Heart right ventricle (tissue), 16 donors: ENCODE measurements around the gene ELMO1. TPM values are rescaled to one million over a fixed set of nuclear protein-coding genes. Genes with fewer than 3 reads are reported as not detected.

ENCODE experiments used
- ATAC-seq, 8 donors: fragments of 200-7000 bp; cut with Tn5 transposase; one replicate each; pipeline ENCODE4 v1.9.1; 2020; ENCODE audit warnings: mild to moderate bottlenecking in 8 of 8, moderate library complexity in 8 of 8, moderate number of reproducible peaks in 1 of 8
- DNase-seq, 2 donors: peaks; one replicate each; pipeline ENCODE4 v3.0.0-alpha.2; 2020
- H3K27ac ChIP-seq, 10 donors: fragments of 200-600 bp; sonication (generic) in 2 of 10; one replicate each; pipeline versions ENCODE4 v1.5.0 to v1.8.0; 2020 to 2022; ENCODE audit warnings: mild to moderate bottlenecking in 3 of 10
- H3K27me3 ChIP-seq, 7 donors: fragments of 200-600 bp; one replicate each; pipeline ENCODE4 v1.8.0; 2021 to 2022; ENCODE audit warnings: mild to moderate bottlenecking in 2 of 7
- H3K36me3 ChIP-seq, 9 donors: fragments of 200-600 bp; sonication (generic) in 1 of 9; one replicate each; pipeline versions ENCODE4 v1.5.0 to v1.8.0; 2020 to 2022; ENCODE audit warnings: mild to moderate bottlenecking in 2 of 9
- H3K4me1 ChIP-seq, 9 donors: fragments of 200-600 bp; sonication (generic) in 1 of 9; one replicate each; pipeline versions ENCODE4 v1.5.0 to v1.8.0; 2020 to 2022; ENCODE audit warnings: mild to moderate bottlenecking in 4 of 9
- H3K4me3 ChIP-seq, 10 donors: fragments of 200-600 bp; sonication (generic) in 2 of 10; one replicate each; pipeline versions ENCODE4 v1.5.0 to v1.8.0; 2020 to 2022; ENCODE audit warnings: mild to moderate bottlenecking in 7 of 10, moderate library complexity in 2 of 10
- H3K9me3 ChIP-seq, 11 donors: fragments of 200-600 bp in 10 of 11; sonication (generic) in 2 of 11; one replicate each; pipeline versions ENCODE4 v1.5.0 to v1.8.0; 2013 to 2022; ENCODE audit warnings: mild to moderate bottlenecking in 2 of 11, control low read depth in 1 of 11, moderate library complexity in 1 of 11
- WGBS, 2 donors: extraction: QIAGEN DNeasy Blood & Tissue Kit; methylation state at CpG; one replicate each; pipeline ENCODE4 v1.1.7; 2013; ENCODE audit warnings: inconsistent platforms in 1 of 2; 5-methylcytosine and 5-hydroxymethylcytosine counted together
- intact Hi-C, 10 donors: fragments of 100-400 bp; cut with DNase I; formaldehyde crosslinking; loops; one replicate each; pipeline versions ENCODE4 v1.11.1 to v1.14.2; 2022
- polyA plus RNA-seq, 2 donors: library from polyadenylated mRNA; stranded (reverse); fragments of 200-250 nt; gene quantifications; one replicate each; pipeline ENCODE4 v1.2.3, GENCODE V29; 2013
- total RNA-seq, 10 donors: library from RNA; stranded (reverse); fragmentation: NEBNext Ultra II Directional in 3 of 10; extraction: Animal tissue kit (Norgen Biotek cat#: 25700) in 3 of 10; gene quantifications; one replicate each; pipeline versions ENCODE4 v1.2.1 to v1.2.4, GENCODE V29; 2021 to 2023
- TF ChIP-seq, protein P1 (sequence below), 9 donors: fragments of 200-600 bp; sonication (generic) in 2 of 9; IDR thresholded peaks; one replicate each; pipeline versions ENCODE4 v1.5.0 to v1.8.0; 2021 to 2022; ENCODE audit warnings: antibody characterized with exemption in 9 of 9, mild to moderate bottlenecking in 5 of 9, moderate library complexity in 1 of 9
- donor health status: Arrhythmogenic right ventricular cardiomyopathy.
- donor health status: ischemic (EF 13 %, LVEDD 7.1; RV severe dilation, severe dysfunction).
- donor health status: healthy with polysubstance abuse.
- donor health status: DM: no; HTN: yes; CAD: no.
- donor health status: DM: no; HTN: no; CAD: no.
- donor health status: ischemic (EF 25% LVEDD 6.9; RV normal size, moderate dysfunction).
- donor health status: ischemic (EF 25% LVEDD 5.7; RV mildly dilated, moderate dysfunction).
- donor health status: healthy.
- donor health status: DM: yes; HTN: yes; CAD: no.
- donor health status: Ischemic cardiomyopathy.
- donor health status: ischemic (EF 35%, LVEDD 5.7; RV mildly dilated, moderate dysfunction).
- donor health status: nonischemic (EF 11% LVEDD 7.7; RV severe dilation, severe dysfunction).
- donor health status: DM: yes; HTN: yes; CAD: no.
- donor health status: PGD.
- donor health status: ischemic (EF 29% LVEDD 5.4; RV normal size, mild dysfunction).
- donor health status: nonischemic (EF 23%, LVEDD 6.1; RV moderate dilation, normal function).

Gene ELMO1
- total and polyA plus RNA-seq, 12 donors = 8.5 to 18.0 (median 13.9) TPM

DNA sequence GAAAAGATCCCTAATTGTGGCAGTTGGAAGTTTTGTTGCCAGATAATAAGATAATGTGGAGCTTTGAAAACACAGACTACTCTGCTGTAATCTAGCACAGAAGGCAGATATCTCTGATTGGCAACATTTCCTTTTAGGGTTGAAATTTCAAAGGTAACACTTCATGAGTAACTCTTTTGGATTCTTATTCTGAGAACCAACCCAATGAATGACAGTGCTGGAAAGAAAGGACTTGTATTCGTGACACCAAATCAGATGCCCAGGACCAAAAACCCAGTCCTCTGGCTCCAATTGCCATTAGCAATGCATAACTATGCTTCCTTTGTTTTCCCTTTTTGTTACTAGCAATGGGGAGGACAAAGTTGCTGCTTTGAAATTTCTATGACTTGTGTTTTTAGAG lies 41.0 kb upstream of the ELMO1 start:
- DNase-seq (no peak), ATAC-seq (no peak)
- 79 to 81% methylated on average over 1 of the region's 1 CpG for WGBS, 2 donors
- no peak overlapping the region for H3K4me3 ChIP-seq
- peaks cover 0 to 17% (median 7%) of the 10 kb centered on the region in 11 donors for H3K9me3 ChIP-seq
- TF ChIP-seq, protein P1, sequence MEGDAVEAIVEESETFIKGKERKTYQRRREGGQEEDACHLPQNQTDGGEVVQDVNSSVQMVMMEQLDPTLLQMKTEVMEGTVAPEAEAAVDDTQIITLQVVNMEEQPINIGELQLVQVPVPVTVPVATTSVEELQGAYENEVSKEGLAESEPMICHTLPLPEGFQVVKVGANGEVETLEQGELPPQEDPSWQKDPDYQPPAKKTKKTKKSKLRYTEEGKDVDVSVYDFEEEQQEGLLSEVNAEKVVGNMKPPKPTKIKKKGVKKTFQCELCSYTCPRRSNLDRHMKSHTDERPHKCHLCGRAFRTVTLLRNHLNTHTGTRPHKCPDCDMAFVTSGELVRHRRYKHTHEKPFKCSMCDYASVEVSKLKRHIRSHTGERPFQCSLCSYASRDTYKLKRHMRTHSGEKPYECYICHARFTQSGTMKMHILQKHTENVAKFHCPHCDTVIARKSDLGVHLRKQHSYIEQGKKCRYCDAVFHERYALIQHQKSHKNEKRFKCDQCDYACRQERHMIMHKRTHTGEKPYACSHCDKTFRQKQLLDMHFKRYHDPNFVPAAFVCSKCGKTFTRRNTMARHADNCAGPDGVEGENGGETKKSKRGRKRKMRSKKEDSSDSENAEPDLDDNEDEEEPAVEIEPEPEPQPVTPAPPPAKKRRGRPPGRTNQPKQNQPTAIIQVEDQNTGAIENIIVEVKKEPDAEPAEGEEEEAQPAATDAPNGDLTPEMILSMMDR (IDR thresholded peaks at IDR 0.05) = no peak
- peaks cover 0 to 9% (median 0%) of the 10 kb centered on the region in 7 donors for H3K27me3 ChIP-seq
- H3K27ac ChIP-seq = no peak overlapping the region
- no peaks in the 10 kb centered on the region for H3K4me1 ChIP-seq
- no peaks in the 10 kb centered on the region for H3K36me3 ChIP-seq
- intact Hi-C loops = loop anchor here in 7 of 10 donors (5.0 to 10.0 kb wide), 4 partner anchors 202 to 275 kb away; no protein-coding TSS in a partner anchor

DNA sequence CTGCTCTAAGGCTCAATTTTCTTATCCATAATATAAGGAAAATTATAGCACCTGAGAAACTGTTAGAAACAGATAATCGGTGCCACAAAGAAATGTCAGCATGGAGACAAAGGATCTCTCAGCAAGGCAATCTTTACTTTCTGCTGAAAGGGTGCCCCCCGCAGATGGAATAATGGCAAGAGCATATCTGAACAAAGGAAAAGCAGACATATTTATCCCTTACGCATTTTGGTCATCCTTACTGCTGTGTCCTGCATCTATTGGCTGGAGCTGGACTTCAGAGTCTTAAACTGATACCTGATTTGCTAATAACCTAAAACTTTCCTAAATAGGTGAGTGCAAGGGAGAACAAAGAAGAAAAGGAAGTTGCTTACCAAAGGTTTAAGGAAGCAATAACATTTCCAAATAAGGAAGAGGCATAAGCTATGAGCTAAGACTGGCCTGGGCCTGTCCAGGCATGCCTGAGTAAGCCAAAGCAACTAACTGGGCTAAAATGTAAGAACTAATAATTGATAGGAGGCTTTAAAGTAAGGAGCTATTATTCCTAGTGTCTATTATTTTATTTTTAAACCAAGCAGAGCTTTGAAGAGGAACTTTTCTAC lies 39.6 kb upstream of the ELMO1 start:
- Histone ChIP-seq H3K4me1 (no peaks in the 10 kb centered on the region), H3K36me3 (no peaks in the 10 kb centered on the region), H3K4me3 (no peak overlapping the region), H3K27me3 (peaks cover 0 to 9% (median 0%) of the 10 kb centered on the region in 7 donors), H3K27ac (no peak overlapping the region), H3K9me3 (peaks cover 0 to 17% (median 7%) of the 10 kb centered on the region in 11 donors)
- WGBS, 2 donors = 99 to 100% methylated on average over 3 of the region's 3 CpGs
- DNase-seq (no peak), ATAC-seq (no peak)
- TF ChIP-seq, protein P1 (IDR thresholded peaks at IDR 0.05) = no peak
- intact Hi-C loops = no loop called here

DNA sequence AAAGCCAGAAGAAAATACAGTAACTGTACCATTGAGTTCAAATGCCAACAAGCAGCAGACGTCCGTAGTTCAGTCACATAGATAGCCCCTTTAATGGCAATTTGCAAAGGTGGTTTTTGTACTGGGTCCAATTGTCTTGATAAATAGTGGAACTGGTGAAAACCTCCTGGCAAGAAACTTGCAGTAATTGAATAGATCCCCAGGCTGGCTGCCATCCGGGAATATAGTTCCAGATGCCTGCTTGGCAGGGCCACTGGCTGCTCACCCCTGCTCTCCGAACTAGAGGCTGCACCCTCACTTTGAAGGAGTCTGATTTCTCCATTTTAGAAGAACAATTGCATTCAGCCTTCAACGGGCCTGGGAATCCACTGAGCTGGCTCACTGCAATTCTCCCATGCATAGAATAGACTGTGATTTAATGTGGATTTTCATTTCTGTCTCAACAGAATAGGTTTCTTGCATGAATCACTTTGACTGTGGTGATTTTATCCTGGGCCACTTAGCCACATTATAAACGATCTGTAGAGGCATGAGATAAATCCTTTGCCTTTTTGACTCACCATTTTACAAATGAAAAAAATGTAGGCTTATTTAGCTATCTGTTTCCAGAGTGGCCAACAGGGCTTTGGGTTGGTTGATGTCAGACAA lies 35.9 kb upstream of the ELMO1 start:
- Histone ChIP-seq H3K27me3 (peaks cover 0 to 9% (median 0%) of the 10 kb centered on the region in 7 donors), H3K27ac (no peak overlapping the region), H3K4me3 (no peak overlapping the region), H3K36me3 (no peaks in the 10 kb centered on the region), H3K9me3 (peaks cover 0 to 17% (median 7%) of the 10 kb centered on the region in 11 donors), H3K4me1 (peaks cover 0 to 15% (median 0%) of the 10 kb centered on the region in 9 donors)
- intact Hi-C loops = no loop called here
- WGBS, 2 donors = 71 to 74% methylated on average over 6 of the region's 6 CpGs
- no peak for DNase-seq
- ATAC-seq = no peak
- TF ChIP-seq, protein P1 (IDR thresholded peaks at IDR 0.05) = no peak

DNA sequence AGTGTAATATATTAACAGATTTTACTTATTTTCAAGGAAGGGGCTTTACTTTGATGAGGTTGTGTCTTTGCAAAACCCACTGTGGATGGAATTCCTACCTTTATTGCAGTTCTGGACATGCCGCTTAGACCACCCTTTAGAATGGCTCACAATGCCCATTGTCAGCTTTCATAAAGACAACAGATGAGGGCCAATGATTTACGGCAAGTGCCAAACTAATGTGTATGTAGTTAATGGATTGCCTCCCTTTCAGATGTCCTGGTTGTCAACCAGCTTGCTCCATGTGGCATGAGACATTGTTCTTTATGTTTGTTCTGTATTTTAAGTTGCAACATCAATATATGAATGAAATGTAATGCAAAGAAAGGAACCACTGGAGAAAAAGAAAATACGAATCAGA lies 35.0 kb upstream of the ELMO1 start:
- no peak for DNase-seq
- Histone ChIP-seq H3K27ac (no peak overlapping the region), H3K27me3 (peaks cover 0 to 9% (median 0%) of the 10 kb centered on the region in 7 donors), H3K36me3 (no peaks in the 10 kb centered on the region), H3K9me3 (peaks cover 0 to 13% (median 7%) of the 10 kb centered on the region in 11 donors), H3K4me3 (no peak overlapping the region), H3K4me1 (peaks cover 0 to 15% (median 0%) of the 10 kb centered on the region in 9 donors)
- no peak for ATAC-seq
- TF ChIP-seq, protein P1 (IDR thresholded peaks at IDR 0.05) = no peak
- intact Hi-C loops = no loop called here
- 96% methylated on average over 3 of the region's 3 CpGs for WGBS, 2 donors
